ENCODE results near the gene LRP1B. TPM values are rescaled to one million over a fixed set of nuclear protein-coding genes. Genes with fewer than 3 reads are reported as not detected.
"Not testable (repeated sequence)": the region's sequence is repeated elsewhere in the genome, so short reads cannot be mapped to it uniquely, and the experiment has no call there.

The LRP1B gene
- total RNA-seq, 1 donor from 2014 or later, result 0.89 TPM

- DNase-seq (ENCODE audit: low spot score), result no peak
Observed at GRCh38 chr2:140695155-140695554, 1435.7 kb downstream of the LRP1B start.

- no peak for DNase-seq (ENCODE audit: low spot score)
Observed at GRCh38 chr2:140687825-140688224, 1443.0 kb downstream of the LRP1B start.

DNA sequence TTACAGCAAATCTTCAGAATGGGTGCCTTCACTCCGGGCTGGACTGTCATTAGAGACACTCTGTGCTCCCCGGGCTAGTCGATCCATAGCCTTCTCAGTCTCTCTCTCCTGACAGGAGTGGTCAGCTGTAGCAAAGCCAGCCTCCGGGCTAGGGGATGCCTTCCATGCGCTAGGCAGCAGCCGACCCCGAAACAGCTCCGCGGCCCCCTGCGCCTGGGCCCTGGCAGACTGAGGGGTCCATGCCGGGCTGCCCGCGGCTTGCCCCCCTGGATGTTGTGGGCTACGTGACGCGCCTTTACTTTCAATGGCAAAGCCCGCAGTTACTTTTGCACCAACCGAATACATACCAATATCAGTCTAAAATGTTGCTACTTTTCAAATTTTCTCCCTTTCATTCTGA lies 1447.2 kb downstream of the LRP1B start:
- no peak for DNase-seq (ENCODE audit: low spot score)

- DNase-seq (ENCODE audit: low spot score), result no peak
Observed at GRCh38 chr2:140680862-140681261, 1450.0 kb downstream of the LRP1B start.

DNA sequence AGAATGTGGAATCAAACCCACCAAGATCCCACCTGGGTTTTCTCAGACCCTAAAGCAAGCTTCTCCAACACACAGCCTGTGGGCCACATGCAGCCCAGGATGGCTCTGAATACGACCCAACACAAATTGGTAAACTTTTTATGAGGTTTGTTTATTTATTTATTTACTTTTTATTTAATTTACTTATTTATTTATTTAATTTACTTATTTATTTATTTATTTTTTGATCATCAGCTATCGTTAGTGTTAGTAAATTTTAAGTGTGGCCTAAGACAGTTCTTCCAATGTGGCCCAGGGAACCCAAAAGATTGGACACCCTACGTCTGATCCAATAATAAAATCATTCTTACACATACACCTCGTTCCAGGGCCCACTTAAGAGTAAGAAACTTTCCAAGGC lies 1451.1 kb downstream of the LRP1B start:
- DNase-seq (ENCODE audit: low spot score), result no peak

GRCh38 chr2:140669911-140670310 lies 1460.9 kb downstream of the LRP1B start:
- no peak for DNase-seq (ENCODE audit: low spot score)

GRCh38 chr2:140667203-140667602 lies 1463.6 kb downstream of the LRP1B start:
- no peak for DNase-seq (ENCODE audit: low spot score)

DNA sequence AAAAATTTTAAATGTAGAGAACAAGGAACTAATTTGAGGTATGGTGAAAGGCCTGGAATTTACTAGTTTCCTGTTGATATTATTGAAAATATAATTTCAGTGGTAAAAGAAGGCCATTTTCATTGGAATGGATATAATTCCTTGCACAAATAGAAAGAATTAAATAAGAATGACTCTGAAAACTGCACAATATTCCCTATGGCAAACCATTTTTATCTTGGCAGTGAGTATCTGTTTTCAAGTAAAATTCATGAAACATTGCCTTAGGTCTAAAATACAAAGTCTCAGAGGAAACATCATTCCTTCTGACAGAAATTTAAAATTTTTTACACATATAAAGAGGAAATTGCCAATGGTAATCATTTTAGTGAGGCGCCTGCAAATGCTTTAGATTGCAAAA lies 1468.3 kb downstream of the LRP1B start:
- DNase-seq (ENCODE audit: low spot score), result no peak

DNA sequence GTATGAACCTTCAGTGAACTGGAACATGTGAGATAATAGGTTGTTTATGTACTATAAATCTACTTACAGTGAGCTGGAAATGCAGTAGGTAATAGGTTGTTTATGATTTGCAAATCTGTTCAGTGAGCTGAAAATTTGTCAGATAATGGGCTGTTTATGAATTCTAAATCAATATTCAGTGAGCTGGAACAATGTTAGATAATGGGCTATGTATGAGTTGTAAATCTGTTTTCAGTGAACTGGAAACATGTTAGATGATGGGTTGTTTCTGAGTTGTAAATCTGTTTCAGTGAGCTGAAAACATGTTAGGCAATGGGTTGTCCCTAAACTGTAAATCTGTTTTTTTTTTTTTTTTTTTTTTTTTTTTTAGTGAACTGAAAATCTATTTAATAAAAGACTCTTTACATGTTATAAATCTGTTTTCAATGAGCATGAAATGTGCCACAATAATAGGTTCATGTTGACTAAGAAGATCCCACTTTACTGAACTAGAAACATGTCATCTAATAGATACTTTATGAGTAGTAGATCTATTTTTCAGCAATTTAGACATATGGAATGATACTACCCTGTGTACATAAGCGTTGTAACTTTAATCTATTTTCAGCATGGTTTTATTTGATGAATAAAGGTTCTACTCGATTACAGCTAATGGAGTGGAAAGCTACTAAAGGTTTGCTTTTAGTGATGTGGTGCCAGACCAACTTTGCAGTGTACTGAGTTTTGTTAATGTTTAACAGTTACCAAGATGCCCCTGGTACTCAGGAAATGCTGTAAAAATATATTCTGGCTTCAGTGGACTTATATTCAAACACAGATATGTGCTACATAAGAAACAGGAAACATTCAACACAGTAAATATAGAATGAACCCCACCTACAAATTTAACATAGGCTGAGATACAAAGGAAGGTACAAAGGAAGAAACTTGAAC lies 1471.8 kb downstream of the LRP1B start:
- DNase-seq (ENCODE audit: low spot score), result no peak

DNA sequence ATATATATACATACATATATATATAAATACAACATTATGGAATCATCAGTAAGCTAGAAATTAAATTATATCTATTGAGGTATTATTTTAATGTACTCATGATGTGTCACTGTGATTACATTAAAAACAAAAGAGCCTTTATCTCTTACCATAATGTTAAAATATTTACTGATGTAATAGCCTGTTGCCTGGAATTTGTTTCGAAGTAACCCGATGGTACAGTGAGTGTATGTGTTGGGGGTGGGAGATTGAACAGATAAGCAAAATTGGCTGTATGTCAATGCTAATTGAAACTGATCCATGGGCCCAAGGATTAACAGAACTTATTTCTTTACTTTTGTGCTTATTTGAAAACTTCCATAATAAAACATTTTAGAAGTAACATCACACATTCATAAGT lies 1473.2 kb downstream of the LRP1B start:
- DNase-seq (ENCODE audit: low spot score), result no peak

DNA sequence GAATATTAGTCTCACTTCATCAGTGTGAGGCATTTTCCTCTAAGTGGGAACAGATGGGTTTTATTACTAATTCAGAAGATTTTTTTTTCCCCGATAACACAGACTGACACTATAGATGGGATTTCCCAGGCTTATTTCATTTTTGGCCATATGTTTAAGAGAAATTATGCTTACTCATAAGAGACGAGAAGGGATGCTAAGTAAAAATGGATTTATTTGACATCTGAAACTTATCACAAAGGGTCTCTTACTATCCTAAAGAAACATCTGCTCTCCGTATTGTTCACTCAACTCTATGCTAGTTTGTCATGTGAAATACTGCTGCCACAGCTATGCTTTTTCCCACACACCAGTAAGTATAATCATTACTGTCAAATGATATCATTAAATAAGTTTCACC lies 1476.3 kb downstream of the LRP1B start:
- no peak for DNase-seq (ENCODE audit: low spot score)

DNA sequence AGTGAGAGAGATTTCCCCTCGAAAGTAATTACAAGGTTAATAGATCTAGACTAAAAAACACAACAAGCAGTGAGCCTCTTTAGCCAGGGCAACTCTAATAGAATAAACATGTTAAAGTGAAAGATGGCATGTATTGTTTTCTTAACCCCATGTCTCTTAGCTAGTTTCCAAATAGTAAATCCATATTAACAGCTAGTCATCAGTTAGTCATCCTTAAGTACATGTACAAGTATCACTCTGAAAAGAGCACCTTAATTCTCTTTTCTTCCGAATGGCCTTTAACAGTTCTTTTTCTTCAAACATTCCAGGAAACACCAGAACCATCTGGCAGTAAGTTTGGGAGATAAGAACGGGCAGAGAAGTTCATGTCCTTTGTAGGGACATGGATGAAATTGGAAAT lies 1480.0 kb downstream of the LRP1B start:
- DNase-seq (ENCODE audit: low spot score), result no peak

DNA sequence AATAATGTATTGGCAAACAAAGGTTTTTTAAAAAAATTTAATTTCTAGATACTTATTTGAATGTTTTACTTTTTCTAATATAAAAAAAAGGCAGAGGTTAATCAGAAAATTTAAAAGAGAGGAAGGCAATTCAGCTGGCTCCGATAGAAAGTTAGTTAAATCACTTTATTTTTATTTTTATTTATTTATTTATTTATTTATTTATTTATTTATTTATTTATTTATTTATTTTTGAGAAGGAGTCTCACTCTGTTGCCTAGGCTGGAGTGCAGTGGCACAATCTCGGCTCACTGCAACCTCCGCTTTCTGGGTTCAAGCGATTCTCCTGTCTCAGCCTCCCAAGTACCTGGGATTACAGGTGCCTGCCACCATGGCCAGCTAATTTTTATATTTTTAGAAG lies 1480.7 kb downstream of the LRP1B start:
- DNase-seq (ENCODE audit: low spot score), result not testable (repeated sequence)

DNA sequence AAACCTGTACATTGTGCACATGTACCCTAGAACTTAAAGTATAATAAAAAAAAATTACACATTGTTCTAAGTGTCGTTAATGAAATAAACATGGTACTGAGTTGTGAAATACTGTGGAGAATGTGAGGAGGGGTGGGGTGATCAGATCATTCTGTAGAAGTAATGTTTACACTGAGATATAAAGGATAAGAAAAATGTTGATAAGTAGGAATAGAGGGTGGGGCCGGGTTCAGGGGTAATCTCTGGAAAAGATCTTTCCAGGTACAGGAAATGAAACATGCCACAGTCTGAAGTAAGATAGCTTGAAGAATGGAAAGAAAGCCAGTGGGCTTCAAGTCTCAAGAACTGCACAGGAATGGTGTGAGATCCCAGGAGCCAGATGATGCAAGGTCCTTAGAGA lies 1482.4 kb downstream of the LRP1B start:
- DNase-seq (ENCODE audit: low spot score), result no peak

GRCh38 chr2:140643761-140644187 lies 1487.0 kb downstream of the LRP1B start:
- DNase-seq (ENCODE audit: low spot score), result no peak

DNA sequence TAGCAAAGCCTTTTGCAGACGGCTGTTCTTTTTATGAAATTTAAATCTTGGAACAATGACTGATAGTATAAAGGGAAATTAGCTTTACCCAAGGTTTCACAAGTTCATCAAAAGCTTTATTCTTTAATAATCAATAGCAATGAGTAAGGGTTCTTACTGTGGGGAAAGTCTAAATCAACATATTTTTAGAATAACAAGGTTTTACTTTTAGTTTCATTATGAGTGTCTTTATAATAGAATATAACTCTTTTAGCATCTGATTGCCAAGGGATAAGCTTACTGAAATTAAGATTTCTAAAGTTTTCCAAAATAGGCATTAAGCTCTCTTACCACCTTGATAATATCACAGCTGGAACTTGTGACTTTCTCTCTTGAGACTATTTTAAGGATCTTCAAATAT lies 1489.7 kb downstream of the LRP1B start:
- DNase-seq (ENCODE audit: low spot score), result no peak

DNA sequence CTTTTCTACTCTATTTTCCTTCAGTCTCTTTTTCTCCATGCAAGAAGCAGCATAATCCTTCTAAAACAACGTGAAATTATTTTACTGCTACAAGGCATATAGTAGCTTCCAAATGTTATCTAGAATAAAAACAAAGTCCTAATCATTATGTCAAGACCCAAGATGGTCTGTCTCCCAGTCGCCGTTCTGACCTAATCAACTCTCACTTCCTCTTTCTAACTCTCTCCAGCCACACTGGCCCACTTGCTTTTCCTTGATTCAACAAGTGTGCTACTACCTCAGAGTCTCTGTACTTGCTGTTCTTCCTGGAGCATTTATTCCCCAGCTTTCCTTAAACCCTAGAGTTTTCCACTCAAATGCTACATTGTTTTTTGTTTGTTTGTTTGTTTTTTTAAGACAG lies 1491.2 kb downstream of the LRP1B start:
- no peak for DNase-seq (ENCODE audit: low spot score)

GRCh38 chr2:140630557-140630956 lies 1500.3 kb downstream of the LRP1B start:
- DNase-seq (ENCODE audit: low spot score), result no peak

DNA sequence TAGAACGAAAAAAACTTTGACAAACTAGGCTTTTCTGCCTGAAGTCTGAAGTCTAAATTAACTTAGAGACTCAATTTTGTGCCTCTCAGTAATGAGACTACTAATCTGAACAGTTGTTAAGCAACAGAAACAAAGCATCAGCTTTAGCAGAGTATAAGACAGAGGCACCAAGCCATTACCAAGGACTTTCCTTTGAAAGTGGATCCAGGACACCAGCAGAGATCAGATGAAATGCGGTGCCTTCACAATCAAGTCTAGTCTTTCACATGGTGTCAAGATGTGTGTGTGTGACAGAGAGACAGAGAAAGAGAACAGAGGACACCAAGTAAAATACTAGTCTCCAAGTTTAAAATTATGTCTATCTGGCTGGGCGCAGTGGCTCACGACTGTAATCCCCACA lies 1502.9 kb downstream of the LRP1B start:
- no peak for DNase-seq (ENCODE audit: low spot score)

DNA sequence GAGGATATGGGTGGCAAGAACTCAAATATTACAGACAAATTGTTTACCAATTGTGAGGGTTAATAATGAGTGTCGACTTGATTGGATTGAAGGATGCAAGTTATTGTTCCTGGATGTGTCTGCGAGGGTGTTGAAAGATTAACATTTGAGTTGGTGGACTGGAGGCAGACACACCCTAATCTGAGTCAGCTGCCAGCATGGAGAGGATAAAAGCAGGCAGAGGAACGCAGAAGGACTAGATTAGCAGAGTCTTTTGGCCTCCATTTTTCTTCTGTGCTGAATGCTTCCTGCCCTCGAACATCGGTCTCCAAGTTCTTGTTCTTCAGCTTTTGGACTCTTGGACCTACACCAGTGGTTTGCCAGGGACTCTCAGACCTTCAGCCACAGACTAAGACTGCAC lies 1503.7 kb downstream of the LRP1B start:
- no peak for DNase-seq (ENCODE audit: low spot score)

GRCh38 chr2:140624200-140624599 lies 1506.6 kb downstream of the LRP1B start:
- no peak for DNase-seq (ENCODE audit: low spot score)

- DNase-seq (ENCODE audit: low spot score), result no peak
Observed at GRCh38 chr2:140621583-140622362, 1509.0 kb downstream of the LRP1B start.

DNA sequence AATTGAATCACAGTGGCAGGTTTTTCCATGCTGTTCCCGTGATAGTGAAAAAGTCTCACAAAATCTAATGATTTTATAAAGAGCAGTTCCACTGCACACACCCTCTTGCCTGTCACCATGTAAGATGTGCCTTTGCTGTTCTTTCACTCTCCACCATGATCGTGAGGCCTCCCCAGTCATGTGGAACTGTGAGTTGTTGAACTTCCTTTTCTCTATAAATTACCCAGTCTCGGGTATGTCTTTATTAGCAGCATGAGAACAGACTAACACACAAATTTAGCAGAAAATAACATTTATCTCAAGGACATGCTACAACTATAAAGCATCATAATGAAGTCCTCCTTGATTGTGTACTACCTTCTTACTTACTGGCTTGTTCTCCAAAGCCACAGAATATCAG lies 1526.0 kb downstream of the LRP1B start:
- DNase-seq (ENCODE audit: low spot score), result no peak
